Smooth muscle cell (in vitro differentiated cells): ENCODE measurements around the gene ATXN1. TPM values are rescaled to one million over a fixed set of nuclear protein-coding genes. Genes with fewer than 3 reads are reported as not detected.

Experiments used
- DNase-seq: peaks from one replicate; lab custom pipeline; 2025; ENCODE audit not compliant: unreplicated experiment; lab: John Stamatoyannopoulos, UW
- H2AFZ ChIP-seq: fragments of 200-600 bp; sonication (generic); 2 replicates; pipeline ENCODE4 v1.6.0; 2016; ENCODE audit warnings: antibody characterized with exemption, low read depth, mild to moderate bottlenecking
- H3F3A ChIP-seq: fragments of 200-600 bp; sonication (generic); 2 replicates; pipeline ENCODE4 v1.6.0; 2017; ENCODE audit warnings: antibody characterized with exemption, low read depth
- H3K27ac ChIP-seq: fragments of 200-600 bp; sonication (generic); 2 replicates; pipeline ENCODE4 v1.5.1; 2016; ENCODE audit warnings: low read depth, mild to moderate bottlenecking
- H3K27me3 ChIP-seq: fragments of 200-600 bp; sonication (generic); 2 replicates; pipeline ENCODE4 v1.6.1; 2016; ENCODE audit warnings: low read depth, mild to moderate bottlenecking
- H3K36me3 ChIP-seq: fragments of 200-600 bp; sonication (generic); 2 replicates; pipeline ENCODE4 v1.5.1; 2016; ENCODE audit warnings: low read depth
- H3K4me1 ChIP-seq: fragments of 200-600 bp; sonication (generic); 2 replicates; pipeline ENCODE4 v1.5.1; 2016; ENCODE audit warnings: low read depth
- H3K4me2 ChIP-seq: fragments of 200-600 bp; sonication (generic); 2 replicates; pipeline ENCODE4 v1.6.0; 2016; ENCODE audit warnings: mild to moderate bottlenecking
- H3K4me3 ChIP-seq: fragments of 200-600 bp; sonication (generic); 2 replicates; pipeline ENCODE4 v1.5.1; 2016; ENCODE audit warnings: mild to moderate bottlenecking
- H3K79me2 ChIP-seq: fragments of 200-600 bp; sonication (generic); 2 replicates; pipeline ENCODE4 v1.6.0; 2016; ENCODE audit warnings: low read depth, mild to moderate bottlenecking
- H3K9ac ChIP-seq: fragments of 200-600 bp; sonication (generic); 2 replicates; pipeline ENCODE4 v1.6.0; 2016; ENCODE audit warnings: low read depth
- H3K9me3 ChIP-seq: fragments of 200-600 bp; sonication (generic); replicated peaks from 2 replicates; pipeline ENCODE4 v1.5.1; 2016; ENCODE audit warnings: low read depth
- H4K20me1 ChIP-seq: fragments of 200-600 bp; sonication (generic); 2 replicates; pipeline ENCODE4 v1.6.0; 2016; ENCODE audit warnings: low read depth
- CTCF ChIP-seq: fragments of 200-600 bp; sonication (generic); IDR thresholded peaks from 2 replicates; pipeline ENCODE4 v1.5.1; 2017; ENCODE audit warnings: borderline replicate concordance, mild to moderate bottlenecking, antibody characterized with exemption; ENCODE audit not compliant: insufficient read depth, poor library complexity, severe bottlenecking
- WGBS: methylation state at CpG from one replicate; pipeline ENCODE4 v1.1.7; 2016; ENCODE audit warnings: low lambda C conversion rate; 5-methylcytosine and 5-hydroxymethylcytosine counted together
- polyA plus RNA-seq: library from polyadenylated mRNA; unstranded; fragments of >200 nt; fragmentation: Nextera tagmentation; extraction: Ambion mirVana; gene quantifications from 2 replicates; pipeline ENCODE4 v1.2.1, GENCODE V29; 2016
- total RNA-seq: library from RNA; depleted of rRNA; stranded (reverse); fragments of >200 nt; gene quantifications from 2 replicates; pipeline ENCODE4 v1.2.3, GENCODE V29; 2014

The ATXN1 gene
- total RNA-seq (40.6 and 45.8 TPM in 2 replicates), polyA plus RNA-seq (17.9 and 22.8 TPM in 2 replicates)

- no peaks in the 10 kb centered on the region for H3K9me3 ChIP-seq
- H3K27ac ChIP-seq: peak within 1 kb of the TSS; percentile 99
- H3K4me1 ChIP-seq: peaks cover 29% of the 10 kb centered on the region
- DNase-seq: peak; percentile 73
- no peaks in the 10 kb centered on the region for H3K36me3 ChIP-seq
- peak within 1 kb of the TSS; percentile 52 for H2AFZ ChIP-seq
- H3K4me2 ChIP-seq: peak within 1 kb of the TSS; percentile 94
- peak within 1 kb of the TSS; percentile 97 for H3K9ac ChIP-seq
- H3F3A ChIP-seq: peaks cover 22% of the 10 kb centered on the region
- H3K27me3 ChIP-seq: no peaks in the 10 kb centered on the region
- H3K4me3 ChIP-seq: peak within 1 kb of the TSS; percentile 92
- H4K20me1 ChIP-seq: peaks cover 29% of the 10 kb centered on the region
- WGBS: under 1% methylated on average over 42 of the region's 82 CpGs
- no peak for TF ChIP-seq CTCF
- peaks cover 42% of the 10 kb centered on the region for H3K79me2 ChIP-seq
These were observed at the start of gene ATXN1 for GRCh38 chr6:16760516-16761470. ATXN1 (minus strand) TSS chr6:16761460.

- TF ChIP-seq CTCF: no peak
- Histone ChIP-seq H3K79me2 (no peaks in the 10 kb centered on the region), H3K4me2 (no peak overlapping the region), H2AFZ (no peak overlapping the region), H3F3A (no peaks in the 10 kb centered on the region), H3K4me3 (no peak overlapping the region), H3K27me3 (no peaks in the 10 kb centered on the region), H4K20me1 (no peaks in the 10 kb centered on the region), H3K4me1 (no peaks in the 10 kb centered on the region), H3K9me3 (no peaks in the 10 kb centered on the region), H3K9ac (no peak overlapping the region), H3K27ac (no peak overlapping the region), H3K36me3 (peaks cover 2% of the 10 kb centered on the region)
- 85% methylated on average over 1 of the region's 1 CpG for WGBS
- DNase-seq: no peak
These were observed 49.2 kb upstream of the ATXN1 start for GRCh38 chr6:16810411-16810810.

- Histone ChIP-seq H3K27ac (no peak overlapping the region), H3K9ac (no peak overlapping the region), H3K36me3 (peaks cover 2% of the 10 kb centered on the region), H2AFZ (no peak overlapping the region), H3K4me2 (no peak overlapping the region), H3K27me3 (no peaks in the 10 kb centered on the region), H4K20me1 (no peaks in the 10 kb centered on the region), H3K4me3 (no peak overlapping the region), H3F3A (no peaks in the 10 kb centered on the region), H3K4me1 (no peaks in the 10 kb centered on the region), H3K79me2 (no peaks in the 10 kb centered on the region), H3K9me3 (no peaks in the 10 kb centered on the region)
- DNase-seq: no peak
- 80% methylated on average over 2 of the region's 2 CpGs for WGBS
- TF ChIP-seq CTCF: no peak
These were observed 48.6 kb upstream of the ATXN1 start for GRCh38 chr6:16809753-16810358.
